Posterior vena cava (tissue), 2 donors: ENCODE results near the gene IL21R. TPM values are rescaled to one million over a fixed set of nuclear protein-coding genes. Genes with fewer than 3 reads are reported as not detected.
A peak's percentile ranks its signal among the peaks of the same experiment; 100 is the strongest.

ENCODE experiments used
- DNase-seq: peaks from one replicate; pipeline ENCODE4 v3.0.0-alpha.2; 2020; ENCODE audit warnings: low spot score
- intact Hi-C, 2 donors: fragments of 100-400 bp; cut with DNase I; formaldehyde crosslinking; loops; one replicate each; pipeline versions ENCODE4 v1.14.1 to v1.14.2; 2022 to 2023
- total RNA-seq, 2 donors: library from RNA; stranded (reverse); fragmentation: NEBNext Ultra II Directional; extraction: Animal tissue kit (Norgen Biotek cat#: 25700); gene quantifications; one replicate each; pipeline ENCODE4 v1.2.1, GENCODE V29; 2021
- donor health status: DM: yes; HTN: yes; CAD: no.
- donor health status: DM: yes; HTN: yes; CAD: no.

The IL21R gene
- total RNA-seq, 2 donors from 2014 or later, result 0.24 to 0.56 TPM

DNA sequence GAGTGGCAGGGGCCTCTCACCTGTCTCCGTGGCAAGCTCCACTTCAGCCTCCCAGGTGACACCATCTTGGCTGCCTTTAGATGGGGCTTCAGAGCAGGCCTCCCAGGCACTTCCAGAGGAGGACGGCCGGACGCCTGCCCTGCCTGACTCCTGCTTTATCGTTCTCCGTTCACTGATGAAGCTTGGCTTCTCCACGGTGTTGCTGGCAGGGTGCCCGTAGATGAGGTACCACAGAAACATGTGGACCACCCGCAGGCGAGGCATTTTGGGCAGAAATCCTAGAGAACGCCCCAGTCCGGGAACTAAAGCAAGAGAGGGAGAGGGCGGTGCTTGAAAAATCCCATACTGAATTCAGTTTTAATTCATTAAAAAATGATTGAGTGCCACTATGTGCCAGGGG is 93.2 kb downstream of the IL21R start:
- DNase-seq, result peak; percentile 91
- intact Hi-C loops, result no loop called here

DNA sequence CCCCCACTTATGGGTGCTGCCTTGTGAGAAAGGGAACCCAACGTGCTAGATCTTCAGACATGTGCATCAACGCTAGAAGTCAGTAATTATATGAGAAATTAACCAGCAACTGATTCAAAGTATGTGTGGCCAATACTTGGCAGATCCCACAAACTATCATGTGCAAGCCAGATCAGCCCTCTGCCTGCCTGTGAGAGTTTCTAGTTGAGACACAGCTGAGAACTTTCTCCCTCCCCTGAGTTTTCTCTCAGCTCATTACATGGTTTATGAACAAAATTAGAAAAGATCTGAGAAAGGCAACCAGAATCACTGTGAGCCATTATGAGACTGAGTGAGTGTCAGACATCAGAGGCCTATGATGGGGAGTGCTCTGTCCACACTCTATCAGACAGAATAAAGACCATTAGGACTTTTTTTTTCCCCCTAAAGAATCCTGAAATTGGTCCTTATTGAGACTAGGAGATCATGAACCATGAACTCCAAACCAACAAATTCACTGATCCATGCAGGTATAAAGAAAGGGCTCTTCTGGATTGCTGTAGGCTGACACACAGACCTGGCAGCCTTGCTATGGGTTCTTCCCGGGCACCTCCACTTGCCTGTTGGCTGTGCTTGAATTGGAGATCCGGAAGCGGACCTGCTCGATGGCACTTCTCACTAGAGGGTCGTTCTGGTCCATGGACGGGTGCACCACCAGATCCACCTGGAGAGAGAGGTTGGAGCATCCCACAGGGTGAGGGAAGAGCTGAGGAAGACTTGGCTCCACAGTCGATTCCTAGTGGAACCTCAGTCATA is 96.3 kb downstream of the IL21R start:
- DNase-seq, result no peak
- intact Hi-C loops, result no loop called here

DNA sequence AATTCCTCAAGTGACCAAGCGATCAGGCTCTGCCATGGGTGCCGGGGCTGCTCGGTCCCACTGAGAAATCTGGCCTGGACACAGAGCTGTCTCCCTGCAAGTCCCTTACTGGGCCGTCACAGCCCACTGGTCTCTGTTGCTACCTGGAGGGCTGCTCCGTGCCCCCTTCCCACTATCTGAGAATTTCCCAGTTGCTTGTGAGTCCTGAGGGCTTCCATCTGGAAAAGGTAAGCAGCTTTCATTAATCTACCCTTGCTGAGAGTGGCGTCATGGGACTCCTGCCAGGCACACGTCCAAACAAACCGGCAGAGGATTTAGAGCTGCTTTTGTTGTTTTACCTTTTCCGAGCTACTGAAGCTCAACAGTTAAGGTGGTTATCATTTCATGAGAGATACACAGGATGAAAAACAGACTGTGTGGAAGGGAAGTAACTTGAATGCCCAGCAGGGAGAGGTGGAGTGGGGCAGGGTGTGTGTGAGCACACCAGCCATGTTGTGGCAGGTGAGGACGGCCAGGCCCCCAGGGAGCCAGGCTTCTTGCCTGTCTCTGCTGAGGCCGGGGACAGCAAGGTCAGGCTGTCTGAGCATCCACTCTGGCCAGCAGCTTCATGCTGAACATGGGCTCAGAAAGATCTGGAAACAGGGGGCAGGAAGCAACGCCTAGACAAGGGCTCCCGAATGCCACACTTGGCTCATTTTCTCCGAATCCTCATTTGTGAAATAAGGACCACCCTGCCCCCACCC is 97.1 kb downstream of the IL21R start:
- no peak for DNase-seq
- intact Hi-C loops, result no loop called here

DNA sequence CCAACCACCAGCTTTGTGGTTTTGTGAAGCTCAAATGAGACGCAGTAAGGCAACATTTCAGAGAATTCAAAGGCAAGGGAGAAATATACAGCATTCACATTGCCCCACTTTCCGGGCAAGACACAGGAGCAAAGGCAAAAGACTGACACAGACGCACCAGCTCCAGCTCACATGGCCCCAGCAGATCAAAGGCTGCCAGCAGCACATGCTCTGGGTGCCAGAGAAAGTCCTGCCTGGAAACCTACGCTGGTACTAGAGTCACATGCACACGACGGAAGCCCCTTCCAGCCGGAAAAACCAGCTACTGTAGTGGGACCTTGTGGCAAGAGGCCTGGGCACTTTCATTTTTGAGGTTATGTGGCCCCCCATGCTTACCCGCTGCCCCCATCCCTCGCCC is 97.7 kb downstream of the IL21R start:
- intact Hi-C loops, result no loop called here
- DNase-seq, result peak; percentile 14

DNA sequence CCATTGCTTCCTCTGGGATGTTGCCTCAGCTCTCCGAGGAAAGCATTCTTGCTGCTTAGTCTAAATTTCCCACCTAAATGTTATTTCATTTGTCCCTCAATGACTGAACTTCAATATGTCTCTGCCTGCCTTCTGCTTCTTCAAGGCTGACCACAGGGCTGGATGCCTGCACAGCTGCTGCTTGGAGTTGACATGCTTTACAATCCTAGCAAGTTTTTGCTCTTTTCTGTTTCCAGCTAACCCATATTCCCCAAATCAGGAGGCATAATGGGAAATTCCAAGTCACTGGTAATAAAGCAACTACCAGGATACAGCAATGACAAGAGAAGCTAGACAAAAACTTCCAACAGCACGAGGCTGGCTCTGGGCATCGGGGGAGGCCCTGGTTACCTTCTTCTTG is 98.8 kb downstream of the IL21R start:
- intact Hi-C loops, result no loop called here
- peak; percentile 58 for DNase-seq

Other genes with a start within 250 kb of the IL21R start
- gene KDM8, start 198.6 kb upstream of the IL21R start, total RNA-seq, result 1 to 10 TPM; 4.4 to 4.6 TPM
- gene NSMCE1, start 133.4 kb upstream of the IL21R start, total RNA-seq, result 10 to 100 TPM; 45.3 to 52.0 TPM
- gene IL4R, start 88.2 kb upstream of the IL21R start, total RNA-seq, result 100 to 1,000 TPM in 1 of 2 donors, 10 to 100 TPM in 1; 99.2 to 112 TPM
- 10 to 100 TPM; 39.8 to 47.7 TPM for gene GTF3C1, start 147.7 kb downstream of the IL21R start, total RNA-seq
- gene KATNIP, start 148.0 kb downstream of the IL21R start, total RNA-seq, result 10 to 100 TPM; 18.2 to 18.3 TPM